Suprapubic skin (tissue), 4 donors: ENCODE data around the gene EHD3. TPM values are rescaled to one million over a fixed set of nuclear protein-coding genes. Genes with fewer than 3 reads are reported as not detected.

Source experiments
- DNase-seq, 2 donors: peaks; one replicate each; pipeline ENCODE4 v3.0.0-alpha.2; 2019; ENCODE audit warnings: low spot score in 2 of 2
- H3K27ac ChIP-seq: fragments of 200-600 bp; sonication (generic); one replicate; pipeline ENCODE4 v1.5.1; 2019
- H3K27me3 ChIP-seq: fragments of 200-600 bp; sonication (generic); one replicate; pipeline ENCODE4 v1.5.1; 2019
- H3K36me3 ChIP-seq: fragments of 200-600 bp; sonication (generic); one replicate; pipeline ENCODE4 v1.5.1; 2019
- H3K4me1 ChIP-seq: fragments of 200-600 bp; sonication (generic); one replicate; pipeline ENCODE4 v1.5.1; 2019
- H3K4me3 ChIP-seq: fragments of 200-600 bp; sonication (generic); one replicate; pipeline ENCODE4 v1.5.1; 2019; ENCODE audit warnings: mild to moderate bottlenecking
- H3K9me3 ChIP-seq: fragments of 200-600 bp; sonication (generic); one replicate; pipeline ENCODE4 v1.5.1; 2019
- CTCF ChIP-seq, 2 donors: fragments of 200-600 bp in 1 of 2; fragments of 450-650 bp in 1 of 2; sonication (generic) in 1 of 2; IDR thresholded peaks; one replicate each; pipeline ENCODE4 v1.5.1; 2016 to 2019; ENCODE audit warnings: antibody characterized with exemption in 2 of 2, mild to moderate bottlenecking in 1 of 2, moderate library complexity in 1 of 2
- EP300 ChIP-seq: sonication (generic); formaldehyde crosslinking; IDR thresholded peaks from one replicate; pipeline ENCODE4 v1.6.1; 2017; ENCODE audit warnings: antibody characterized with exemption
- POLR2A ChIP-seq, 2 donors: fragments of 450-650 bp; IDR thresholded peaks; one replicate each; pipeline ENCODE4 v1.6.1; 2017; ENCODE audit warnings: antibody characterized with exemption in 2 of 2, mild to moderate bottlenecking in 2 of 2, moderate library complexity in 2 of 2
- POLR2AphosphoS5 ChIP-seq, 3 donors: sonication (generic); formaldehyde crosslinking; IDR thresholded peaks; one replicate each; pipeline ENCODE4 v1.6.1; 2017; ENCODE audit warnings: antibody characterized with exemption in 3 of 3
- WGBS: methylation state at CpG from one replicate; pipeline ENCODE4 v1.1.5; 2018; 5-methylcytosine and 5-hydroxymethylcytosine counted together
- total RNA-seq, 4 donors: library from RNA; depleted of rRNA; stranded (reverse); fragments of >200 nt; gene quantifications; one replicate each; pipeline ENCODE4 v1.1.0, GENCODE V29; 2016

Gene EHD3
- total RNA-seq, 4 donors from 2014 or later, result 3.9 to 7.0 (median 5.2) TPM

DNA sequence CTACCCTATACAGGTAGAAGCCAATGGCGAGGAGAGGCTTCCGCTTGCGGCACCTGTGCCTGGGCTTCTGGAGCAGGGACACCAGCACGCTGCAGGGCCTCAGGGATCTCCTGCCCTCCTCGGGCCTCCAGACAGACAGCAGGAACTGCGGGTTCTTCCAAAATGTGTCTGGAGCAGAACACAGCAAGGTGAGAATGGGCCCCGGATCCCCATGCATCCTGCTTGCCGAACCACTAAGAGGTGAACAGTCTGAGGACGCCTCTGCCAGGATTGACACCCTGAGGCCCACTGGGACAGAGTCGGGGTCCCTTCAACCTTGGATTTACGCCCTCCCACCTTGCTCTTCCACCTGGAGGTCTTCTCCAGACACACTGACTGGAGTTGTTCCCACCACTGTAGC, 42.0 kb upstream of the EHD3 start:
- H3K4me1 ChIP-seq, result no peaks in the 10 kb centered on the region
- no peak overlapping the region for H3K4me3 ChIP-seq
- no peak overlapping the region for H3K27ac ChIP-seq
- no peaks in the 10 kb centered on the region for H3K9me3 ChIP-seq
- WGBS, result 93% methylated on average over 9 of the region's 11 CpGs
- no peaks in the 10 kb centered on the region for H3K36me3 ChIP-seq
- no peak for DNase-seq
- H3K27me3 ChIP-seq, result no peaks in the 10 kb centered on the region
- no peak for TF ChIP-seq POLR2A (IDR thresholded peaks at IDR 0.05)
- no peak for TF ChIP-seq CTCF (IDR thresholded peaks at IDR 0.05)
- no peak for TF ChIP-seq EP300
- TF ChIP-seq POLR2AphosphoS5 (IDR thresholded peaks at IDR 0.05), result no peak

DNA sequence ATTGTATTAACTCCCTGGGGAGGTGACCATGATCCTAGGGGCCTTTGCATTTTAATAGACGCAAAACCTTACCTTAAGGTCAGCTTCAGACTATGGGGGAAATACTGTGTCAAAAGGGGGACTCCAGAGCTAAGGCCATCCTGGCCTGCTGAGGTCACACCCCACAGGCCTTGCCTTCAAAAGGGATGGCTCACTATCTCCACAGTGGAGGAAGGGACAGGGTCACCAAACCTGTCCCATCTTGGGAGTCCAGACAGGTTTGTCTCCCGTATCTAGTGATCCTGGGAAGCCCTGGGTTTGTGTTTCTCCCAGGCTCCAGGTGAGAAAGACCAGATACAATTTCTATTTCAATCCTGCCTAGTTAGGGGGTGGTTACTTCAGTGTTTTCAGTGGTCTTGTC, 41.6 kb upstream of the EHD3 start:
- no peak for DNase-seq
- H3K36me3 ChIP-seq, result no peaks in the 10 kb centered on the region
- WGBS, result 95% methylated on average over 2 of the region's 2 CpGs

GRCh38 chr2:31192851-31193392, 41.0 kb upstream of the EHD3 start:
- TF ChIP-seq CTCF (IDR thresholded peaks at IDR 0.05) (no peak), POLR2A (IDR thresholded peaks at IDR 0.05) (no peak), POLR2AphosphoS5 (IDR thresholded peaks at IDR 0.05) (no peak), EP300 (no peak)
- Histone ChIP-seq H3K27me3 (no peaks in the 10 kb centered on the region), H3K27ac (no peak overlapping the region), H3K36me3 (no peaks in the 10 kb centered on the region), H3K4me1 (no peaks in the 10 kb centered on the region), H3K4me3 (no peak overlapping the region), H3K9me3 (no peaks in the 10 kb centered on the region)
- no peak for DNase-seq
- WGBS, result 86% methylated on average over 12 of the region's 12 CpGs

More for the DNA sequence above, 41.6 kb upstream of the EHD3 start:
- H3K27ac ChIP-seq, result no peak overlapping the region
- no peaks in the 10 kb centered on the region for H3K9me3 ChIP-seq
- H3K27me3 ChIP-seq, result no peaks in the 10 kb centered on the region
- H3K4me1 ChIP-seq, result no peaks in the 10 kb centered on the region
- no peak for TF ChIP-seq EP300
- H3K4me3 ChIP-seq, result no peak overlapping the region

GRCh38 chr2:31193806-31194205, 40.1 kb upstream of the EHD3 start:
- no peak overlapping the region for H3K27ac ChIP-seq
- no peaks in the 10 kb centered on the region for H3K36me3 ChIP-seq
- no peaks in the 10 kb centered on the region for H3K9me3 ChIP-seq
- 95% methylated on average over 4 of the region's 4 CpGs for WGBS
- no peak for TF ChIP-seq EP300
- no peak for TF ChIP-seq POLR2A (IDR thresholded peaks at IDR 0.05)
- no peak for TF ChIP-seq POLR2AphosphoS5 (IDR thresholded peaks at IDR 0.05)
- TF ChIP-seq CTCF (IDR thresholded peaks at IDR 0.05), result no peak
- no peaks in the 10 kb centered on the region for H3K27me3 ChIP-seq
- DNase-seq, result no peak
- H3K4me3 ChIP-seq, result no peak overlapping the region
- no peaks in the 10 kb centered on the region for H3K4me1 ChIP-seq

GRCh38 chr2:31196622-31197021, 37.3 kb upstream of the EHD3 start:
- no peak for TF ChIP-seq POLR2A (IDR thresholded peaks at IDR 0.05)
- TF ChIP-seq EP300, result no peak
- TF ChIP-seq CTCF (IDR thresholded peaks at IDR 0.05), result no peak
- no peak for TF ChIP-seq POLR2AphosphoS5 (IDR thresholded peaks at IDR 0.05)
- no peak for DNase-seq

GRCh38 chr2:31197166-31197565, 36.8 kb upstream of the EHD3 start:
- Histone ChIP-seq H3K36me3 (no peaks in the 10 kb centered on the region), H3K4me1 (no peaks in the 10 kb centered on the region), H3K9me3 (no peaks in the 10 kb centered on the region), H3K4me3 (no peak overlapping the region), H3K27me3 (no peaks in the 10 kb centered on the region), H3K27ac (no peak overlapping the region)
- DNase-seq, result no peak
- no peak for TF ChIP-seq CTCF (IDR thresholded peaks at IDR 0.05)
- TF ChIP-seq POLR2A (IDR thresholded peaks at IDR 0.05), result no peak
- TF ChIP-seq POLR2AphosphoS5 (IDR thresholded peaks at IDR 0.05), result no peak
- no peak for TF ChIP-seq EP300
- WGBS, result 80% methylated on average over 4 of the region's 4 CpGs

More at GRCh38 chr2:31196622-31197021, 37.3 kb upstream of the EHD3 start:
- 53% methylated on average over 2 of the region's 2 CpGs for WGBS
- Histone ChIP-seq H3K9me3 (no peaks in the 10 kb centered on the region), H3K27ac (no peak overlapping the region), H3K4me1 (no peaks in the 10 kb centered on the region), H3K27me3 (no peaks in the 10 kb centered on the region), H3K4me3 (no peak overlapping the region), H3K36me3 (no peaks in the 10 kb centered on the region)
